Urinary bladder (tissue), 4 donors: ENCODE results near the gene CLCN2. TPM values are rescaled to one million over a fixed set of nuclear protein-coding genes. Genes with fewer than 3 reads are reported as not detected.

Experiments
- DNase-seq: peaks from one replicate; pipeline ENCODE4 v3.0.0-alpha.2; 2015; ENCODE audit errors: extremely low spot score
- H3K27ac ChIP-seq: one replicate; pipeline ENCODE4 v1.5.1; 2013; ENCODE audit warnings: low read depth, mild to moderate bottlenecking, moderate library complexity
- H3K36me3 ChIP-seq: one replicate; pipeline ENCODE4 v1.6.1; 2013; ENCODE audit warnings: mild to moderate bottlenecking, moderate library complexity; ENCODE audit not compliant: insufficient read depth
- H3K4me1 ChIP-seq: one replicate; pipeline ENCODE4 v1.6.1; 2013; ENCODE audit warnings: mild to moderate bottlenecking, moderate library complexity; ENCODE audit not compliant: insufficient read depth
- H3K4me3 ChIP-seq: one replicate; pipeline ENCODE4 v1.5.1; 2013; ENCODE audit warnings: low read depth, low read length
- WGBS: extraction: QIAGEN DNeasy Blood & Tissue Kit; methylation state at CpG from one replicate; pipeline ENCODE4 v1.1.7; 2013; 5-methylcytosine and 5-hydroxymethylcytosine counted together
- polyA plus RNA-seq: library from polyadenylated mRNA; stranded (reverse); fragments of 200-250 nt; gene quantifications from one replicate; pipeline ENCODE4 v1.2.3, GENCODE V29; 2013
- total RNA-seq: library from RNA; depleted of rRNA; stranded (reverse); fragments of >200 nt; gene quantifications from one replicate; pipeline ENCODE4 v1.2.3, GENCODE V29; 2014
- donor health status: healthy with polysubstance abuse.
- donor health status: healthy.

The CLCN2 gene
- total and polyA plus RNA-seq, 2 donors = 4.7 to 4.8 TPM

- H3K27ac ChIP-seq = no peak overlapping the region
- no peak for DNase-seq
- H3K4me1 ChIP-seq = peaks cover 3% of the 10 kb centered on the region
- peak overlapping the region; percentile 95 for H3K4me3 ChIP-seq
- WGBS = 69% methylated on average over 12 of the region's 12 CpGs
- no peaks in the 10 kb centered on the region for H3K36me3 ChIP-seq
These were observed 1.1 kb downstream of the CLCN2 start for GRCh38 chr3:184360070-184360928.

DNA sequence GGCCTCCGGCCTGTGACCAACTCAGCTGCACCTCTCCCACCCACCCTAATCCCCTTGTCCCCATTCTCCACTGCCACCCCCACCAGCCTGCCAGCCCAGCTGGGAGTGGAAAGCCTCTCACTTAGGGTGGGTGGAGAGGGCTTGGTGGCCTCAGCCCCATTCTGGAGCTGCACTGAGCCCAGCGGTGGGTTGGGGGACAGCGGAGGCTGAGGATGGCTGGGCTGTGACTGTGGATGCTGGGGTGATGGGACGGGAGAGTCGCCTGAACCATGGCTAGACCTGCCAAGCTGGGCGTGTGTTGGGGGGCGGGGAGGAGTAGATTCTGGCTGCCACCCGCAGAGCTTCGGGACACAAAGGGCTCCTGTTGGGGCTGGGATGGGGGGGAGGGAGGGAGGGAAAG is 1.8 kb downstream of the CLCN2 start:
- peaks cover 3% of the 10 kb centered on the region for H3K4me1 ChIP-seq
- no peak overlapping the region for H3K4me3 ChIP-seq
- no peaks in the 10 kb centered on the region for H3K36me3 ChIP-seq
- no peak for DNase-seq
- no peak overlapping the region for H3K27ac ChIP-seq
- WGBS = 76% methylated on average over 9 of the region's 9 CpGs

DNA sequence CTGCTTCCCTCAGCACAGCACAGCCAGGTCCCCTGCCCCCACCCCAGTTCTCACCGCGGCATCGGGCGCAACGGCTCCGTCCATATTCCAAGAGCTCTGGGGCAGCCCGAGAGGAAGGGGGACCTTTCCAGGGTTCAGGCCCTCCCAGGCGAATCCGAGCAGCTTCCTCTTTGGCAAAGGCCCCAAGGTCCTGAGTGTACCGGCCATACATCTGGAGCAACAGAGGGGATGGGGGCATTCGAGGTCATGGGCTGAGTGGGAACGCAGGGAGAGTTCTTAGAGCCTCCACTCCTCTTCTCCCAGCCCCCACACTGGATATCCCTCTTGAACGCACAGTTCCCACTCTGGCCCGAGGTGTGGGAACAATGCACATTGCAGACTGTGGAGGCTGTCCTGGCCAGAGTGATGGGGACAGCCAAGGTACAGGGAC is 2.5 kb downstream of the CLCN2 start:
- H3K4me1 ChIP-seq = peaks cover 3% of the 10 kb centered on the region
- H3K36me3 ChIP-seq = no peaks in the 10 kb centered on the region
- H3K27ac ChIP-seq = no peak overlapping the region
- no peak for DNase-seq
- H3K4me3 ChIP-seq = no peak overlapping the region
- 80% methylated on average over 14 of the region's 14 CpGs for WGBS

GRCh38 chr3:184358124-184358767 is 3.2 kb downstream of the CLCN2 start:
- H3K36me3 ChIP-seq = no peaks in the 10 kb centered on the region
- 94% methylated on average over 12 of the region's 12 CpGs for WGBS
- H3K27ac ChIP-seq = no peak overlapping the region
- no peak overlapping the region for H3K4me3 ChIP-seq
- no peak for DNase-seq
- peaks cover 3% of the 10 kb centered on the region for H3K4me1 ChIP-seq

DNA sequence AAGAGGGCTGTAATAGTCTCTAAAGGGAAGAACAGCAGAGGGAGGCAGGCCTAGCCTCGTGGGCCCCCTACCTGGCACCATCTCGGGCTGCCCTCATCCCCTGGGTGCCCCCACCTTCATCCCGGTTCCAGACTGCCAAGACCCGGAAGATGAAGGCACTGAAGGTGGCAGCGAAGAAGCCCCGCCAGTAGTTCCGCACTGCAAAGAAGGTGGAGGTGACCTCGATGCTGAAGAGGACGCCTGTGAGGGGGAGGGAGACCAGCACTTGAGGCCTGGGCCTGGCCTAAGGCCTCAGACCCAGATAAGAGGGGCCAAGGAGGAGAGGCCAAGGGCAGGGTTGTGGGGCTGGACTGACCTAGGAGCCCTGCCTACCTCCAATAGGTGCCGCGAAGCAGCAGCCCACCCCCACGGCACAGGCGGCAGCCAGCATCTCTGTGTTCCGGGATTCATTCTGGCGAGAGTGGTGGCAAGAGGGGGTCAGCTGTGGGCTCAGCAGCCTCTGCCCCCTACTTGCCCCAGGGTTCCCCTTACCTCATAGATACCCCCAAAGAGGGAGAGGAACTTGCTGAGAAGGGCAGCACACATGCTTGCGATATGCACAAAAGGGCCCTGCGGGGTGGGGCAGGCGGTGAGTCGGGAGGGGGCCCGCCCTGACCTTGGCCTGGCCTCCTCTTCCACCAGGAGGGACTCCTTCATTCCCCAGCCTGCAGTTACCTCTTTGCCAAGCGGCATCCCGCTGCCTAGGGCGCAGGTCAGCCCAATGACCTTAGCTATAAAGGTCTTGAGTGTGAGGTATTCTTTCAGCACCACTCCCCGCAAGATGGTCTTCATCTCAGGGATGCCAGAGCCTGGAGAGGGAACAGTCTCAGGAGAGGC is 3.9 kb downstream of the CLCN2 start:
- no peaks in the 10 kb centered on the region for H3K36me3 ChIP-seq
- H3K4me1 ChIP-seq = peaks cover 3% of the 10 kb centered on the region
- no peak overlapping the region for H3K27ac ChIP-seq
- H3K4me3 ChIP-seq = no peak overlapping the region
- DNase-seq = no peak
- WGBS = 94% methylated on average over 24 of the region's 24 CpGs

DNA sequence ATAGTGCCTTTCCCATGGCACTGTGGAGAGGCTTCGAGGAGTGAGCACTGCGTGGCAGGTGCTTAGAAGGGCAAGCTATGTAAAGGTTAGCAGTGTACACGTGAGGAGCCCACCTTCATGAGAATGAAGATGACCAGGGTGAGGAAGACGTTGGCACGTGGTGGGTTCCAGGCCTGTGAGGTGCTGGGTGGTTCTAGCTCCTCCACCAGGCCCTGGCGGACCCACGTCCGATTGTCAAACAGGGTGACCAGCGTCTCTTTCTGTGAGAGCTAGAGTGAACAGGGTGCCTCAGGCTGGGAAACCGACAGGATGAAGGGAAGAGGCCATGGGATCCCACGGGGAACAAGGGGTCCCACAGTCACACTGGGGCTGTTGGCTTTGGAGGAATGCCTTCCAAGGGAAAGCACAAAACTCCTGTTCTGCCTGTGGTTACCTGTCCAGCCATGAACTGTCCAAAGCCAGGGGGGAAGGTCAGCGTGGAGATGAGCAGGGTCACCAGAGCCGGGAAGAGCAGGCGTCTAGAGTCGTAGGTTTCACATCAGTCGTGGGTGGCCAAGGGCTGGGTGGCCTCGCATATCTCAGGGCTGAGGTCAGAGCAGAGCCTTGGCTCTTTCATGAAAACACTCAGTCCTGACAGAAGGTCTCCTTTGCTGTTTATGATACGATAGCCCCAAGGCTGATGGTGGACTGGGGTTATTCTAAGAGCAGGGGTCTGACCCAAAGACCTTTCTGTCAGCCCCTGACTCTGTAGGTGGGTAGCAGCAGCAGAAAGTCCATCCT is 6.0 kb downstream of the CLCN2 start:
- no peaks in the 10 kb centered on the region for H3K4me1 ChIP-seq
- H3K36me3 ChIP-seq = no peaks in the 10 kb centered on the region
- no peak overlapping the region for H3K27ac ChIP-seq
- DNase-seq = no peak
- H3K4me3 ChIP-seq = no peak overlapping the region
- WGBS = 81% methylated on average over 18 of the region's 18 CpGs

GRCh38 chr3:184354754-184355153 is 6.7 kb downstream of the CLCN2 start:
- WGBS = 85% methylated on average over 8 of the region's 8 CpGs
- no peak for DNase-seq
- Histone ChIP-seq H3K27ac (no peak overlapping the region), H3K4me3 (no peak overlapping the region), H3K36me3 (no peaks in the 10 kb centered on the region), H3K4me1 (no peaks in the 10 kb centered on the region)

GRCh38 chr3:184354121-184354728 is 7.2 kb downstream of the CLCN2 start:
- Histone ChIP-seq H3K27ac (no peak overlapping the region), H3K36me3 (no peaks in the 10 kb centered on the region), H3K4me3 (no peak overlapping the region), H3K4me1 (no peaks in the 10 kb centered on the region)
- WGBS = 58% methylated on average over 18 of the region's 18 CpGs
- DNase-seq = no peak

DNA sequence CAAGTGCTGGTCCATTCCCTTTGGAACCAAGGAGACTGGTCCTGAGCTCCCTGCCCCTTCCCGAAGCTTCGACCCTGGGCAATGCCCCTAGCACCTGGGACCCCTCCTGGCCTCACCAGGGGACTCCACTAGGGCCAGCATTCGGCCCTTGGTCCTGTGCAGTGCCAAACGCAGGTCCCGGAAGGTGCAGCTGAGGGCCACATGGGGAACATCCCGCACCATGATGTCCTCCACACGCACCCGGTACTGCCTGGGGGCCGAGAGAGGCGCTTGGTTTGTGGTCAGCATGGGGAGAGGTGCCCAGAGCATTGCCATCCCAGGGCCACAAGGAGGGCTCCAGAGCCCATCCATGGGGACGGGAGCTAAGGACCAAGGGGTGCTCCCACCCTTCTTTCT is 7.9 kb downstream of the CLCN2 start:
- H3K4me1 ChIP-seq = no peaks in the 10 kb centered on the region
- WGBS = 96% methylated on average over 11 of the region's 11 CpGs
- no peak overlapping the region for H3K27ac ChIP-seq
- no peak overlapping the region for H3K4me3 ChIP-seq
- no peaks in the 10 kb centered on the region for H3K36me3 ChIP-seq
- no peak for DNase-seq

GRCh38 chr3:184352897-184353545 is 8.4 kb downstream of the CLCN2 start:
- Histone ChIP-seq H3K4me3 (no peak overlapping the region), H3K36me3 (no peaks in the 10 kb centered on the region), H3K4me1 (no peaks in the 10 kb centered on the region), H3K27ac (no peak overlapping the region)
- WGBS = 87% methylated on average over 11 of the region's 11 CpGs
- no peak for DNase-seq

- H3K27ac ChIP-seq = no peak overlapping the region
- no peaks in the 10 kb centered on the region for H3K4me1 ChIP-seq
- 84% methylated on average over 15 of the region's 15 CpGs for WGBS
- no peak overlapping the region for H3K4me3 ChIP-seq
- no peaks in the 10 kb centered on the region for H3K36me3 ChIP-seq
- no peak for DNase-seq
These were observed 9.1 kb downstream of the CLCN2 start for GRCh38 chr3:184352149-184352785.

- Histone ChIP-seq H3K27ac (no peak overlapping the region), H3K4me1 (no peaks in the 10 kb centered on the region), H3K4me3 (no peak overlapping the region), H3K36me3 (no peaks in the 10 kb centered on the region)
- no peak for DNase-seq
- WGBS = 48% methylated on average over 9 of the region's 9 CpGs
These were observed 9.8 kb downstream of the CLCN2 start for GRCh38 chr3:184351511-184352148.
